IMR-90 (cell line): ENCODE results near the gene RTEL1.

Experiments
- BHLHE40 ChIP-seq: fragments of 150-350 bp; IDR thresholded peaks from 2 replicates; pipeline ENCODE4 v1.6.1; 2016; ENCODE audit warnings: mild to moderate bottlenecking, low read depth, low read length
- FOS ChIP-seq: fragments of 150-350 bp; IDR thresholded peaks from 2 replicates; pipeline ENCODE4 v1.6.1; 2016; ENCODE audit warnings: low read depth, low read length
- MAFK ChIP-seq: IDR thresholded peaks from 2 replicates; pipeline ENCODE4 v1.6.1; 2012; ENCODE audit warnings: low read depth, low read length, improper control_type of control experiment
- MAZ ChIP-seq: IDR thresholded peaks from 2 replicates; pipeline ENCODE4 v1.6.1; 2012; ENCODE audit warnings: low read depth, mild to moderate bottlenecking, low read length, improper control_type of control experiment, moderate library complexity, borderline replicate concordance
- MXI1 ChIP-seq: IDR thresholded peaks from 2 replicates; pipeline ENCODE4 v1.6.1; 2012; ENCODE audit warnings: low read depth, mild to moderate bottlenecking, low read length, moderate library complexity, borderline replicate concordance
- POLR2A ChIP-seq: IDR thresholded peaks from 2 replicates; pipeline ENCODE4 v1.6.1; 2012; ENCODE audit warnings: mild to moderate bottlenecking, low read depth, low read length
- RFX5 ChIP-seq: IDR thresholded peaks from 2 replicates; pipeline ENCODE4 v1.8.0; 2012; ENCODE audit warnings: low read depth, mild to moderate bottlenecking, low read length, moderate library complexity
- TF ChIP-seq, protein P1 (sequence below): conservative IDR thresholded peaks from 2 replicates; pipeline ENCODE4 v1.5.1; 2012; ENCODE audit warnings: mild to moderate bottlenecking, low read depth, low read length, improper control_type of control experiment

DNA sequence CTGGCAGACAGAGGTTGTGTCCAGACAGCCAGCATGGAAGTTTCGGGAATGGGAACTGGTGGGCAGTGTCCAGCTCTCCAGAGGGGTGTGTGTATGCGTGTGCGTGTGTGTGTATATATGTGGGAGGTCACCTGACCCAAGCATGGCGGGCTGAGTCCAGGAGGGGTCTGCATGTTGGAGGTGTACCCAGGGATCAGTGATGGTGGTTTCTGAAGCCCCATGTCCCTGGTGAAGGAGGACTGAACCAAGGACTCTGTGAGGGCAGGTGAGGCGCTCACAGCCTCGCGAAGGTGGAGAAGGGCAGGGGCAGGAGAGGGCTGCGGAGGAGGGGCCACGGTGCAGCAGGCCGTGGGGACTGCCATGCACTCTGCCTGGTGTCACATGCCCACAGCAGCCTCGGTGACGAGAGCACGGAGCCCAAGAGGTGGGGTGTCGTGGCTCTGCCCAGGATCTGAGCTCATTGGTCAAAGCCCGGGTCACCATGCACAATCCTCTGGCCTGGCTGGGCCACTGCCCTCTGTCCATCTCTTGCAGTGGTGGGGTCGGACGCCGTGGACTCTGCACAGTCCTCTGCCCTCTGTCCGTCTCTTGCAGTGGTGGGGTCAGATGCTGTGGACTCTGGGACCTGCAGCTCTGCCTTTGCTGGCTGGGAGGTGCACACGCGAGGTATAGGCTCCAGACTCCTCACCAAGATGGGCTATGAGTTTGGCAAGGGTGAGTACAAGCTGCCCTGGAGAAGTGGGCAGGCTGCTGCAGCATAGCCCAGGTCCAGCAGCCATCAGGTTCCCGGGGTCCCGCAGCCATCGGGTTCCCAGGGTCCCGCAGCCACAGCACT, 76.2 kb downstream of the RTEL1 start:
- TF ChIP-seq, protein P1, sequence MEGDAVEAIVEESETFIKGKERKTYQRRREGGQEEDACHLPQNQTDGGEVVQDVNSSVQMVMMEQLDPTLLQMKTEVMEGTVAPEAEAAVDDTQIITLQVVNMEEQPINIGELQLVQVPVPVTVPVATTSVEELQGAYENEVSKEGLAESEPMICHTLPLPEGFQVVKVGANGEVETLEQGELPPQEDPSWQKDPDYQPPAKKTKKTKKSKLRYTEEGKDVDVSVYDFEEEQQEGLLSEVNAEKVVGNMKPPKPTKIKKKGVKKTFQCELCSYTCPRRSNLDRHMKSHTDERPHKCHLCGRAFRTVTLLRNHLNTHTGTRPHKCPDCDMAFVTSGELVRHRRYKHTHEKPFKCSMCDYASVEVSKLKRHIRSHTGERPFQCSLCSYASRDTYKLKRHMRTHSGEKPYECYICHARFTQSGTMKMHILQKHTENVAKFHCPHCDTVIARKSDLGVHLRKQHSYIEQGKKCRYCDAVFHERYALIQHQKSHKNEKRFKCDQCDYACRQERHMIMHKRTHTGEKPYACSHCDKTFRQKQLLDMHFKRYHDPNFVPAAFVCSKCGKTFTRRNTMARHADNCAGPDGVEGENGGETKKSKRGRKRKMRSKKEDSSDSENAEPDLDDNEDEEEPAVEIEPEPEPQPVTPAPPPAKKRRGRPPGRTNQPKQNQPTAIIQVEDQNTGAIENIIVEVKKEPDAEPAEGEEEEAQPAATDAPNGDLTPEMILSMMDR, result no peak
- TF ChIP-seq MAZ (no peak), POLR2A (no peak), RFX5 (no peak), FOS (no peak), MXI1 (no peak), BHLHE40 (no peak), MAFK (no peak)
